GM12801 (cell line): Measurements from ENCODE around the gene ERGIC1.

Experiments
- TF ChIP-seq, protein P1 (sequence below): IDR thresholded peaks from one replicate; pipeline ENCODE4 v1.5.1; 2011; ENCODE audit warnings: control low read depth; ENCODE audit not compliant: insufficient read length; ENCODE audit errors: extremely low read depth

The ERGIC1 gene

DNA sequence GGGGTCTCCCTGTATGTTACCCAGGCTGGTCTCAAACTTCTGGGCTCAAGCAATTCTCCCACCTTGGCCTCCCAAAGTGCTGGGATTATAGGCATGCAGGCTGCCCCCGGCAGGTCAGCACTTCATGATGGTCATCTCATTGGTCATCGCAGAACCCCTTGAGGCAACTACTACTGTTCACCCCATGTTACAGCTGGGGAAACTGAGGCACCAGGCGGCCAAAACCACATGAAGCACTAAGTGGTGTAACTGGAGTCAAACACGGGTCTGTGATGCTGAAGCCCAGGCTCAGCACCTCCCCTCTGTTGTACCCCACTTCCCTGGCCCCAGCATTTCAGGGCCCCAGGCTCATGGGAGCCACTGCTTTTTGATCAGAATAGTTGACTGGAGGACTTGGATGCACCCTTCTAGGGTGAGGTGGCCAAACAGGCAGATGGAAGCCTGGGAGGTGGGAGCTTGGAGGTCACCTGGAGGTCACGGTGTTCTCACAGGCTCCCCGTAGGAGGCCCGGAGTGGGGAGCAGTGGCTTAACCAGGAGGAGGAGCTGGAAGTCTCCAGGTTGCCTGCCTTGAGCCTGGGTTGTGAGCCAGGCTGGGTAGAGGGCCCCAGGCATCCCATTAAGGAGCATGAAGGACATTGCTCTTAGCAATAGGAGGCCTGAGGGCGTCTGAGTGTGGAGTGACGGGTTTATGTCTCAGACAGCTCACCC, 67.9 kb downstream of the ERGIC1 start:
- TF ChIP-seq, protein P1, sequence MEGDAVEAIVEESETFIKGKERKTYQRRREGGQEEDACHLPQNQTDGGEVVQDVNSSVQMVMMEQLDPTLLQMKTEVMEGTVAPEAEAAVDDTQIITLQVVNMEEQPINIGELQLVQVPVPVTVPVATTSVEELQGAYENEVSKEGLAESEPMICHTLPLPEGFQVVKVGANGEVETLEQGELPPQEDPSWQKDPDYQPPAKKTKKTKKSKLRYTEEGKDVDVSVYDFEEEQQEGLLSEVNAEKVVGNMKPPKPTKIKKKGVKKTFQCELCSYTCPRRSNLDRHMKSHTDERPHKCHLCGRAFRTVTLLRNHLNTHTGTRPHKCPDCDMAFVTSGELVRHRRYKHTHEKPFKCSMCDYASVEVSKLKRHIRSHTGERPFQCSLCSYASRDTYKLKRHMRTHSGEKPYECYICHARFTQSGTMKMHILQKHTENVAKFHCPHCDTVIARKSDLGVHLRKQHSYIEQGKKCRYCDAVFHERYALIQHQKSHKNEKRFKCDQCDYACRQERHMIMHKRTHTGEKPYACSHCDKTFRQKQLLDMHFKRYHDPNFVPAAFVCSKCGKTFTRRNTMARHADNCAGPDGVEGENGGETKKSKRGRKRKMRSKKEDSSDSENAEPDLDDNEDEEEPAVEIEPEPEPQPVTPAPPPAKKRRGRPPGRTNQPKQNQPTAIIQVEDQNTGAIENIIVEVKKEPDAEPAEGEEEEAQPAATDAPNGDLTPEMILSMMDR = no peak

DNA sequence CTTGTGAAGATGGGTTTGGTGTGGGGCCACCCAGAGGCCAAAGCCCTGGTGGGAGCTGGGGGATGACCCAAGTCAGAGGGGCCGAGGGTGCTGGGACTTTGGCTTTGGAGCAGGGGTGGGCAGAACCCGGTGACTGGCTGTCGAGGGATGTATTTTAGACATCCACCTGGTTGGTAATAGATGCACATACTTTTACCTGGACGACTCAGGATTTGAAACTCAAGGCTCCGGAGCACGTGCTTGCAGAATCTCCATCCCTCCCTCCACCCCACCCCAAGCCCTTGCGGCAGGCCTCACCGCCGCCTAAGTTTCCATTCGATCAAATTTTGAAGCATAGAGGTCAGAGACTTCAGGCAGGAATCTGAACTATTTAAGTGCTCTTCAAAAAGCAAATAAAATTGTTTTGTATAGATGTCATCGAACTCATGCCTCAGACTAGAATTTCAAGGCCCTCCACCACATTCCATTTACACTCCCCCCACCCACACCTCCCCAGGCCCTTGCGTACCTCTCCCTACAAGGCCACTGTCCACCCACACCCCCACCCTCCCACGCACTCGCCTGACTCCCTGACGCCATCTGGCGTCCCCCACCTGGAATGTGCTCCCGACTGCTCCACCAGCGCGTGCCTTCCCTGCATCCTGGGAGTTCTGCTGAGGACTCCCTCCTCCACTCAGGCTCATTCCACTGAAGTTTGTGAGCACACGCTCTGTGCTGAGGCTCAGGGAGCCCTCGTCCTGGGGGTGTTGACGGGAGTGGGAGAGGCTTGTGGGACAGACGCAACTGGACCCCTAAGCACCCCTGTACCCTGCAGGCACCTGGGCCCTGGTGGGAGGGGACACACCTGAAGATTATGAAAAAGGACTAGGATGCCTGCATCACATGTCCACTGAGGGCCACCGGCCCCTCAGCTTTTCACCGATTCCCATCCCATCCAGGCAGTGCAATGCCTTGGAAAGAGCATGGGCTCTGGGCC, 68.7 kb downstream of the ERGIC1 start:
- TF ChIP-seq, protein P1 = no peak

DNA sequence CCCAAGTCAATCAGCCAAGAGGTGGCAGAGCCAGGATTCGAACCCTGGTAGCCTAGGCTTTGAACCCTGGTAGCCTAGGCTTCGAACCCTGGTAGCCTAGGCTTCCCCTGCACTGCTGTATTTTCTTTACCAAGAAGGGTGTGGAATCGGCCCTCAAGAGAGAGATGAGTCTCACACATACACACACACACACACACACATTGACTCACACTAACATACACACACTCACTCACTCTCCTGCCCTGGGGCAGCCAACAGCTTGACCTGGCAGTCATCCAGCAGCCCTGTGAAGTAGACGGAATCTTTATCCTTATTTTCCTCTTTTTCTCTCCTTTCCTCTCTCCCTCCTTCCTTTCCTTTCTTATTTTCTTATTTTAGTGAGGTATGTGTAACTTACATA, 69.7 kb downstream of the ERGIC1 start:
- TF ChIP-seq, protein P1 = no peak

DNA sequence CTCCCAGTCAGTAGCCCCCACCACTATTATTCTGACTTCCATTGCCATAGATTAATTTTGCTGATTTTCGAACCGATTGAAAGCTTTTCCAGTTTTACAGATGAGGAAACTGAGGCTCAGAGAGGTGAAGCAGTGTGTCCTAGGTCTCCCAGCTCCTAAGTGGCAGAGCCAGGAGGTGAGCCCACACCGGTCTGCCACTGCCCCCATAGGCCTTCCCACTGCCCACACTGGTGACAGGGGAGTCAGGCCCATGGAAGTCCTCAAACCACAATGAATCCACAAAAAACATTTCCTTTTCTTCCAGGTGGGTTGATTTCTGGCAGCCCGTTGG, 70.2 kb downstream of the ERGIC1 start:
- TF ChIP-seq, protein P1 = no peak

DNA sequence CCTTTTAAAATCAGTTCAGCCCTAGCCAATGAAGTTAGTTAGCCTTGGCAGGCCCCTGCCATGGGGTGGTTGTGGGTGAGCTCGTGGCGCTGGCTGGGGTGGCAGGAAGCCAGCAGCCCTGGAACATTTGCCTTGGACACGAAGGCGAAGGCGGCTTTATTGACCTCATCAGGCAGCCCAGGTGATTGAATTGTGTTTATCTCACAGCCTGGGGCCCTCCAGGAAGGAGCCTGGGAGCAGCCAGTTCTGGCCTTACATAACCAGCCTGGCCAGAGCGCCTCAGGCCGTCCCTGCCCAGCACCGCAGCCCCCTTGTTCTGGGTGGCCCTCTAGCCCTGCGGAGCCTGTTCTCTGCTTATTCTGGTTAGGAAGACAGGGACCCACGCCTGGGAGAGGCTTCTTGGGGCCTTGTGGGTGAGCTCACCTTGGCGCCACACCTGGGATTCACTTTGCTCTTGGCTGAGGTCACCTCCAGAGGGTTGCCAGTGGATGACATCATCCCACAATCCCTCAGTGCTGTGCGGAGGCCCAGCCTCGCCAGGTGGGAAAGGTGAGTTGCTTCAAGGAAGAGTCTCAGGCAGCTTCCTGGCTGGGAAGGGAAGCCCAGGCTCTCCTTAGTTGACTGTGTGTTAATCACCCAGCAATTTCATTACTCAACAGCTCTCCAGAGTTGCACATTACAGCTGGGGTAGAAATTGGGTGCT, 70.7 kb downstream of the ERGIC1 start:
- TF ChIP-seq, protein P1 = no peak

DNA sequence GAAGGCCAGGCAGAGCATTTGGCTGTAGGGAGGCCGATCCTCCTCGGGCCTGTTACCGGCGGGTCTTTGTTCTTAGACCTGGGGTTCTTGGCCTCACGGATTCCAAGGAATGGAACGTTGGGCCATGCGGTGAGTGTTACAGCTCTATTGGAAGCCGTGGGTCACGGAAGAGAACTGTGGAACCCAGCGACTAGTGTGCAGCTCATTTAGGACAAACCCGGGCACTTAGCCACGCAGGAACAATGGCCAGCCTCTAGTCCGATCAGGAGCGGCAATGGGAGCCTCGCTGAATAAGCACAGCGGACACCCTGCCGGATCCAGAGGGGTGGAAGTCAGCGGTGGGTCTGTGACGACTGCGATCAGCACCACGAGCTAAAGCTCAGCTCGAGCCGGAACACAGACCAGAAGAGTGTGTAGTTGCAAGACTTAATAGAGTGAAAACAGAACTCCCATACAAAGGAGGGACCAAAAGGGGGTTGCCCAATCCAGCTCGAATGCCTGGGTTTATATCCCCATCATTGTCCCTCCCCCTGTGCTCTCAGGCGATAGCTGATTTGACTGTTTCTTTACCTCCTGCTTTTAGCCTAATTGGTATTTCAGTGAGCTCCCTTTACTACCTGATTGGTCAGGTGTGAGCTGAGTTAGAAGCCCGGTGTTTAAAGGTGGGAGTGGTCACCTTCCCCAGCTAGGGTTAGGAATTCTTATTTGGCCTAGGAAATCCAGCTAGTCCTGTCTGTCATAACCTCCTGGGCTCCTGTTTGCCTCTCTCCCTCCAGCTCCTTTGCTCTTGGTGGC, 71.5 kb downstream of the ERGIC1 start:
- TF ChIP-seq, protein P1 = no peak

DNA sequence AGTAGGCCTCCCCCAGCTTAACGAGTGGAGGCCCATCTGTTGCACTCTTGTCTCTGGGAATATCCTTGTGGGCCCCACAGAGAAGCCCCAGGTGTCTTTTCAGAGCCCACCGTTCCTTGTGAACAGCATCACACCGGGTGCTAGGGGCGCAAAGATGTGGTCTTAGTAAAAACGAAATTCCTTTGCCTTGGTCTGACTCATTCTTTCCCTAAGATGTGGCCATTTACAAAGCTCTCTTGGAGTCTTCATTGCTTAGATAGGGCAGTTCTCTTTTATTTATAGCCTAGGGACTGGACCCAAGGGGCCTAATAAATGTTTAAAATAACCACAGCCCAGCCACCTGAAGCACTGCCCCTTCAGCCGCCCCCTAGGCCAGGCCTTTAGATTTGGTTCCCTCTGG, 72.4 kb downstream of the ERGIC1 start:
- TF ChIP-seq, protein P1 = no peak
